ENCODE data around the gene CHRNA9.

DNA sequence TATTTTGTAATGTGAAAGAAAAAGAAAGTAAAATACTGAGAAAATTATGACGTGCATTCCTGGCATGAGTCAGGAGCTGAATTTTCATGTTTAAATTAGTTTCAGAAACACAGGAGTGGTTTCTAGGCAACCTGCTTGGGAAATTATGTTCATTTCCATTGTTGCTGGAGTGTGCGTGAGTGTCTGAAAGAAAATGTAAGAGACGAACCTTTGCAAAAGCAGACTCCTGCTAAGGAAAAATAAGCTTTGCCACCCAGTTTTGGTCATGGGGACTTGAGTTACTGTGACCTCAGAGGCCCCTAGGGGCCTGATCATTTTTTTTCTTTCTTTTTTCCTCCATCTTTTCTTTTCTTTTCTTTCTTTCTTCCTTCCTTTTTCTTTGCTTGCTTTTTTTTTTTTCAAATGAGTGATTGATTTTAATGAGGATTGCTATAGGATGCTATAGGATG is 18.8 kb upstream of the CHRNA9 start:
- no peak for TF ChIP-seq CTCF (IDR thresholded peaks at IDR 0.05)
- TF ChIP-seq POLR2A (IDR thresholded peaks at IDR 0.05): no peak

Data from vagina (tissue), 2 donors.